ENCODE data around the gene ZNF407.

Gene ZNF407

DNA sequence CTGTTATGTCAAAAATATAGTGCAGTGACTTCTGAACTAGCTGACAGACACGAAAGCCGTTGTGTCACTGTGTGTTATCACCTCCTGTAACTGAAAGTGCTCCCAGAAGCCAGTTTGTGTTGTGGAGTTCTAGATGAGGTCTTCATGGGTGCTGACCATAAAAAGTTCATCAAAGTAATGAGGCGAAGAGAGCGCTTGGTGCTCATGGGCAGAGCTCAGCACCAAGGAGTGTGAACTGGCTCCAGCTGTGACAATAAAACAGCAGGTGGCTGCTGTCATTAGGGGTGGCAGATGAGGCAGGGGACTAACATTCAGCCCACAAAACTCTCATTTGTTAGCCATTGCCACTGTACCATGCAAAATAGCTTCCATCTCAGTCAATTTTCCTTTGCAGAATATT, 151.1 kb downstream of the ZNF407 start:
- H3K9me3 ChIP-seq (replicated peaks; ENCODE audit: insufficient read depth, low read length): no peaks in the 10 kb centered on the region
- TF ChIP-seq EZH2phosphoT487 (IDR thresholded peaks at IDR 0.05; ENCODE audit: low read length): no peak
- TF ChIP-seq, protein P1, sequence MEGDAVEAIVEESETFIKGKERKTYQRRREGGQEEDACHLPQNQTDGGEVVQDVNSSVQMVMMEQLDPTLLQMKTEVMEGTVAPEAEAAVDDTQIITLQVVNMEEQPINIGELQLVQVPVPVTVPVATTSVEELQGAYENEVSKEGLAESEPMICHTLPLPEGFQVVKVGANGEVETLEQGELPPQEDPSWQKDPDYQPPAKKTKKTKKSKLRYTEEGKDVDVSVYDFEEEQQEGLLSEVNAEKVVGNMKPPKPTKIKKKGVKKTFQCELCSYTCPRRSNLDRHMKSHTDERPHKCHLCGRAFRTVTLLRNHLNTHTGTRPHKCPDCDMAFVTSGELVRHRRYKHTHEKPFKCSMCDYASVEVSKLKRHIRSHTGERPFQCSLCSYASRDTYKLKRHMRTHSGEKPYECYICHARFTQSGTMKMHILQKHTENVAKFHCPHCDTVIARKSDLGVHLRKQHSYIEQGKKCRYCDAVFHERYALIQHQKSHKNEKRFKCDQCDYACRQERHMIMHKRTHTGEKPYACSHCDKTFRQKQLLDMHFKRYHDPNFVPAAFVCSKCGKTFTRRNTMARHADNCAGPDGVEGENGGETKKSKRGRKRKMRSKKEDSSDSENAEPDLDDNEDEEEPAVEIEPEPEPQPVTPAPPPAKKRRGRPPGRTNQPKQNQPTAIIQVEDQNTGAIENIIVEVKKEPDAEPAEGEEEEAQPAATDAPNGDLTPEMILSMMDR (IDR thresholded peaks at IDR 0.05; ENCODE audit: low read length): no peak
- TF ChIP-seq EZH2 (optimal IDR thresholded peaks at IDR 0.05; ENCODE audit: low read depth, low read length): no peak
- H4K20me1 ChIP-seq (ENCODE audit: insufficient read depth, low read length): no peaks in the 10 kb centered on the region
- no peak overlapping the region for H3K4me3 ChIP-seq (ENCODE audit: low read length)
- H3K4me2 ChIP-seq (ENCODE audit: low read depth, low read length): no peak overlapping the region
- no peak overlapping the region for H2AFZ ChIP-seq (ENCODE audit: low read length)
- no peak overlapping the region for H3K9ac ChIP-seq (ENCODE audit: low read length)
- H3K79me2 ChIP-seq (ENCODE audit: low read length): no peaks in the 10 kb centered on the region
- H3K27ac ChIP-seq (ENCODE audit: low read length): no peak overlapping the region
- no peaks in the 10 kb centered on the region for H3K9me2 ChIP-seq (replicated peaks; ENCODE audit: insufficient read depth, low read length)
- no peaks in the 10 kb centered on the region for H3K4me1 ChIP-seq (ENCODE audit: low read length)
- no peaks in the 10 kb centered on the region for H3K36me3 ChIP-seq (replicated peaks; ENCODE audit: insufficient read depth, low read length)
- H3F3A ChIP-seq (ENCODE audit: insufficient read depth, low read length): no peaks in the 10 kb centered on the region
- DNase-seq: no peak
- H3K27me3 ChIP-seq (replicated peaks; ENCODE audit: insufficient read depth, low read length): no peaks in the 10 kb centered on the region

DNA sequence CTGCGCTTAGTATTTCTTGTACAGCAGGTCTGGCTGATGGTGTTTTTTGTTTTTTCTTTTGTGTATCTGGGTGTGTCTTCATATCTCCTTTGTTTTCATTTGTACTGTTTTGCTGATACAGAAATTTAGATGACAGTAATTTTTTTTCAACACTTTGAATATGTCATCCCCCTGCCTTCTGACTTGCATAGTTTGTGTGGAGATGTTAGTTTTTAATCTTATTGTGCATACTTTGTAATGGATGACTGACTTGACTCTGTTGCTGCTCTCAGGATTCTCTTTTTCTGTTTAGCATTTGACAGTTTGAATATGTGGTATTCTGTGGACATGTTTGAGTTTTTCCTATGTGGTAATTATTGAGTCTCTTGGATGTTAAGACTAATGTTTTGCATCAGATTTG, 161.3 kb downstream of the ZNF407 start:
- H3K27ac ChIP-seq (ENCODE audit: low read length): no peak overlapping the region
- TF ChIP-seq, protein P1 (IDR thresholded peaks at IDR 0.05; ENCODE audit: low read length): no peak
- no peak for TF ChIP-seq EZH2 (optimal IDR thresholded peaks at IDR 0.05; ENCODE audit: low read depth, low read length)
- TF ChIP-seq EZH2phosphoT487 (IDR thresholded peaks at IDR 0.05; ENCODE audit: low read length): no peak
- no peaks in the 10 kb centered on the region for H3K4me1 ChIP-seq (ENCODE audit: low read length)
- H3F3A ChIP-seq (ENCODE audit: insufficient read depth, low read length): no peaks in the 10 kb centered on the region
- H3K79me2 ChIP-seq (ENCODE audit: low read length): no peaks in the 10 kb centered on the region
- H3K4me3 ChIP-seq (ENCODE audit: low read length): no peak overlapping the region
- no peaks in the 10 kb centered on the region for H3K9me3 ChIP-seq (replicated peaks; ENCODE audit: insufficient read depth, low read length)
- no peak overlapping the region for H3K9ac ChIP-seq (ENCODE audit: low read length)
- H3K36me3 ChIP-seq (replicated peaks; ENCODE audit: insufficient read depth, low read length): no peaks in the 10 kb centered on the region
- no peak for DNase-seq
- H2AFZ ChIP-seq (ENCODE audit: low read length): no peak overlapping the region
- no peak overlapping the region for H3K4me2 ChIP-seq (ENCODE audit: low read depth, low read length)
- H4K20me1 ChIP-seq (ENCODE audit: insufficient read depth, low read length): no peaks in the 10 kb centered on the region
- no peaks in the 10 kb centered on the region for H3K27me3 ChIP-seq (replicated peaks; ENCODE audit: insufficient read depth, low read length)
- H3K9me2 ChIP-seq (replicated peaks; ENCODE audit: insufficient read depth, low read length): no peaks in the 10 kb centered on the region

DNA sequence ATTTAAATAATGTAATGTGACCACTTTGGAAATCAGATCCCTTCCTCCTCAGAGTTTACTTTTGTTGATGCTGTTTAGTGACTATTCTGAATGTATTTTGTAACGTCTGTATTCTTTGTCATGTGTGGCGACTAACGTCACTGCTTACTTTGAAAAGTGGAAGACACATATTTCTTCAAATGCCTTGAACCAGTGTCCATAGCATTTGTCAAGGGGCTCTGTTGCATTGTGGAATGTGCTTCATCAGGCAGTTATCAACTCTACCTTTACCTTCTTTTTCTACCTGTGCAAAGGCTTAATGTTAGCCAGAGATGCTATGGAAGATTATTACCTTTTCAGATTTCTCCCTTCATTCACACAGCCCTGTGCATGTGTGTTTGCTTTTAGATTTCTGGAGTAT, 162.4 kb downstream of the ZNF407 start:
- Histone ChIP-seq H3K9ac (ENCODE audit: low read length) (no peak overlapping the region), H3K36me3 (replicated peaks; ENCODE audit: insufficient read depth, low read length) (no peaks in the 10 kb centered on the region)
- DNase-seq: no peak

DNA sequence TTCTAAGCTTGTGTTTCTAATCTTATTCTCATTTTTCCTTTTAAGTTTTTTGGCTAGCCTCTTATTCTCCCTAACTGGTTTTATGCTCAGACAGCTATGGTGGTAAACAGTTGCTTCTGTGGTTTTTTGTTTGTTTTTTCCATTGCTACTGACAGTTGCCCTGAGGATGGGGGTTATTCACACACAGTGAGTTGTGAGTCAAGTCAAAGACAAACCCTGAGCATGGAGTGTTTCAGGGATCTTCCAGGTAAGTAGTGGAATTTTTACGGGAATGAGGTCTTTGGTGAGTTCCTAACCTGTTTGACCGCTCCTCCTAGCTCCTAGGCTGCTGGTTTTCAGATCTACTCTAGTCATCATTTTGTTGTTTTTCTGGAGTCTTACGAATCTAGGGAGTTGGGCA, 162.8 kb downstream of the ZNF407 start:
- H3K9me3 ChIP-seq (replicated peaks; ENCODE audit: insufficient read depth, low read length): no peaks in the 10 kb centered on the region
- no peaks in the 10 kb centered on the region for H3K27me3 ChIP-seq (replicated peaks; ENCODE audit: insufficient read depth, low read length)
- H2AFZ ChIP-seq (ENCODE audit: low read length): no peak overlapping the region
- no peaks in the 10 kb centered on the region for H3K79me2 ChIP-seq (ENCODE audit: low read length)
- DNase-seq: no peak
- no peak overlapping the region for H3K9ac ChIP-seq (ENCODE audit: low read length)
- no peak overlapping the region for H3K4me2 ChIP-seq (ENCODE audit: low read depth, low read length)
- H3K4me3 ChIP-seq (ENCODE audit: low read length): no peak overlapping the region
- H3K4me1 ChIP-seq (ENCODE audit: low read length): no peaks in the 10 kb centered on the region
- H3K27ac ChIP-seq (ENCODE audit: low read length): no peak overlapping the region
- H4K20me1 ChIP-seq (ENCODE audit: insufficient read depth, low read length): no peaks in the 10 kb centered on the region
- H3F3A ChIP-seq (ENCODE audit: insufficient read depth, low read length): no peaks in the 10 kb centered on the region
- TF ChIP-seq EZH2phosphoT487 (IDR thresholded peaks at IDR 0.05; ENCODE audit: low read length): no peak
- TF ChIP-seq EZH2 (optimal IDR thresholded peaks at IDR 0.05; ENCODE audit: low read depth, low read length): no peak
- TF ChIP-seq, protein P1 (IDR thresholded peaks at IDR 0.05; ENCODE audit: low read length): no peak
- no peaks in the 10 kb centered on the region for H3K36me3 ChIP-seq (replicated peaks; ENCODE audit: insufficient read depth, low read length)
- no peaks in the 10 kb centered on the region for H3K9me2 ChIP-seq (replicated peaks; ENCODE audit: insufficient read depth, low read length)

More for the DNA sequence above, 162.4 kb downstream of the ZNF407 start:
- no peak for TF ChIP-seq EZH2 (optimal IDR thresholded peaks at IDR 0.05; ENCODE audit: low read depth, low read length)
- no peaks in the 10 kb centered on the region for H3K27me3 ChIP-seq (replicated peaks; ENCODE audit: insufficient read depth, low read length)
- no peak overlapping the region for H2AFZ ChIP-seq (ENCODE audit: low read length)
- no peak overlapping the region for H3K4me3 ChIP-seq (ENCODE audit: low read length)
- no peaks in the 10 kb centered on the region for H3K4me1 ChIP-seq (ENCODE audit: low read length)
- no peaks in the 10 kb centered on the region for H3K79me2 ChIP-seq (ENCODE audit: low read length)
- H3K27ac ChIP-seq (ENCODE audit: low read length): no peak overlapping the region
- H3K9me3 ChIP-seq (replicated peaks; ENCODE audit: insufficient read depth, low read length): no peaks in the 10 kb centered on the region
- H3F3A ChIP-seq (ENCODE audit: insufficient read depth, low read length): no peaks in the 10 kb centered on the region
- H3K9me2 ChIP-seq (replicated peaks; ENCODE audit: insufficient read depth, low read length): no peaks in the 10 kb centered on the region
- no peaks in the 10 kb centered on the region for H4K20me1 ChIP-seq (ENCODE audit: insufficient read depth, low read length)
- H3K4me2 ChIP-seq (ENCODE audit: low read depth, low read length): no peak overlapping the region

Data from MM.1S (cell line).